Left forelimb (tissue), 1 donor: Measurements from ENCODE around the gene RAB4B.
"Not testable (repeated sequence)": the region's sequence is repeated elsewhere in the genome, so short reads cannot be mapped to it uniquely, and the experiment has no call there.

Source experiments
- DNase-seq: peaks from one replicate; pipeline ENCODE4 v3.0.0-alpha.2; 2018; ENCODE audit warnings: low spot score

The RAB4B gene

GRCh38 chr19:40780582-40780981 is 2.5 kb downstream of the RAB4B start:
- DNase-seq, result no peak

GRCh38 chr19:40781140-40781539 is 3.1 kb downstream of the RAB4B start:
- no peak for DNase-seq

- DNase-seq, result no peak
Observed at GRCh38 chr19:40783711-40784110, 5.7 kb downstream of the RAB4B start.

GRCh38 chr19:40784146-40784545 is 6.1 kb downstream of the RAB4B start:
- not testable (repeated sequence) for DNase-seq

GRCh38 chr19:40785526-40785925 is 7.5 kb downstream of the RAB4B start:
- no peak for DNase-seq

- no peak for DNase-seq
Observed at GRCh38 chr19:40786060-40787037, 8.3 kb downstream of the RAB4B start.

- DNase-seq, result no peak
Observed at GRCh38 chr19:40791349-40791748, 13.3 kb downstream of the RAB4B start.

GRCh38 chr19:40791996-40792395 is 13.9 kb downstream of the RAB4B start:
- DNase-seq, result no peak

GRCh38 chr19:40797166-40797962 is 19.3 kb downstream of the RAB4B start:
- DNase-seq, result no peak

- no peak for DNase-seq
Observed at GRCh38 chr19:40797963-40798682, 20.1 kb downstream of the RAB4B start.

- peak; percentile 100 for DNase-seq
Observed at GRCh38 chr19:40798683-40799557, 20.9 kb downstream of the RAB4B start, which contains the start of gene EGLN2. Gene EGLN2 (plus strand): TSS chr19:40799191. CDS start chr19:40800573, 1,382 bp downstream.

- peak; percentile 77 for DNase-seq
Observed at GRCh38 chr19:40799558-40800338, 21.7 kb downstream of the RAB4B start.

GRCh38 chr19:40800339-40800996 is 22.4 kb downstream of the RAB4B start:
- no peak for DNase-seq

- DNase-seq, result no peak
Observed at GRCh38 chr19:40800997-40801377, 22.9 kb downstream of the RAB4B start.

GRCh38 chr19:40801426-40802299 is 23.6 kb downstream of the RAB4B start:
- DNase-seq, result no peak

- DNase-seq, result no peak
Observed at GRCh38 chr19:40802300-40803169, 24.5 kb downstream of the RAB4B start.

- no peak for DNase-seq
Observed at GRCh38 chr19:40803170-40803856, 25.3 kb downstream of the RAB4B start.
